Skin epidermis (tissue), 12 donors: ENCODE data around the gene MCAM.

ENCODE experiments used
- H3K27ac ChIP-seq, 21 experiments: fragments of 200-600 bp; sonication (generic) in 11 of 21; one replicate each; pipeline ENCODE4 v1.5.0; 2020; ENCODE audit warnings: mild to moderate bottlenecking in 3 of 21, inconsistent platforms in 2 of 21, moderate library complexity in 2 of 21
- H3K4me3 ChIP-seq, 7 experiments: fragments of 200-600 bp; sonication (generic) in 2 of 7; one replicate each; pipeline ENCODE4 v1.5.0; 2020; ENCODE audit warnings: inconsistent platforms in 2 of 7, mild to moderate bottlenecking in 2 of 7, moderate library complexity in 1 of 7

MCAM gene

GRCh38 chr11:119316729-119317591 is at the start of gene MCAM:
TSS of gene MCAM (minus strand) at chr11:119317130. CDS start at chr11:119317101, 29 bp downstream.
- Histone ChIP-seq H3K27ac (peak within 1 kb of the TSS; percentile 1 to 90 (median 69)), H3K4me3 (peak within 1 kb of the TSS; percentile 38 to 53 (median 46))

GRCh38 chr11:119365071-119365591 is 48.2 kb upstream of the MCAM start:
- no peak overlapping the region for H3K27ac ChIP-seq
- no peak overlapping the region for H3K4me3 ChIP-seq

- Histone ChIP-seq H3K27ac (peak overlapping the region in 13 of 21 experiments; percentile 4 to 76 (median 59)), H3K4me3 (peak overlapping the region; percentile 23 to 47 (median 34))
Observed at GRCh38 chr11:119363851-119364590, 47.1 kb upstream of the MCAM start.

GRCh38 chr11:119363081-119363850 is 46.3 kb upstream of the MCAM start:
- peak overlapping the region in 6 of 7 experiments; percentile 23 to 47 (median 34) for H3K4me3 ChIP-seq
- peak overlapping the region in 11 of 21 experiments; percentile 4 to 76 (median 59) for H3K27ac ChIP-seq

- Histone ChIP-seq H3K4me3 (peak overlapping the region in 3 of 7 experiments; percentile 10 to 44 (median 35)), H3K27ac (peak overlapping the region in 5 of 21 experiments; percentile 2 to 74 (median 59))
Observed at GRCh38 chr11:119362741-119363080, 45.8 kb upstream of the MCAM start.

GRCh38 chr11:119361941-119362725 is 45.2 kb upstream of the MCAM start:
- Histone ChIP-seq H3K27ac (peak overlapping the region in 8 of 21 experiments; percentile 7 to 62 (median 36)), H3K4me3 (peak overlapping the region in 1 of 7 experiments; percentile 7)

- Histone ChIP-seq H3K4me3 (peak overlapping the region in 1 of 7 experiments; percentile 7), H3K27ac (peak overlapping the region in 11 of 21 experiments; percentile 4 to 62 (median 32))
Observed at GRCh38 chr11:119361056-119361787, 44.3 kb upstream of the MCAM start.

- Histone ChIP-seq H3K4me3 (no peak overlapping the region), H3K27ac (peak overlapping the region in 2 of 21 experiments; percentile 26 to 62)
Observed at GRCh38 chr11:119359365-119360214, 42.7 kb upstream of the MCAM start.

- peak overlapping the region in 7 of 21 experiments; percentile 39 to 78 (median 68) for H3K27ac ChIP-seq
- peak overlapping the region in 6 of 7 experiments; percentile 22 to 49 (median 40) for H3K4me3 ChIP-seq
Observed at GRCh38 chr11:119357074-119357473, 40.1 kb upstream of the MCAM start.

GRCh38 chr11:119356349-119357031 is 39.6 kb upstream of the MCAM start:
- Histone ChIP-seq H3K4me3 (peak overlapping the region; percentile 22 to 49 (median 36)), H3K27ac (peak overlapping the region in 11 of 21 experiments; percentile 9 to 78 (median 66))

- Histone ChIP-seq H3K4me3 (no peak overlapping the region), H3K27ac (peak overlapping the region in 1 of 21 experiments; percentile 34)
Observed at GRCh38 chr11:119355091-119355843, 38.3 kb upstream of the MCAM start.

GRCh38 chr11:119352857-119353260 is 35.9 kb upstream of the MCAM start:
- H3K27ac ChIP-seq: no peak overlapping the region
- H3K4me3 ChIP-seq: no peak overlapping the region

GRCh38 chr11:119351232-119351631 is 34.3 kb upstream of the MCAM start:
- H3K27ac ChIP-seq: no peak overlapping the region
- no peak overlapping the region for H3K4me3 ChIP-seq

- H3K4me3 ChIP-seq: no peak overlapping the region
- no peak overlapping the region for H3K27ac ChIP-seq
Observed at GRCh38 chr11:119350302-119350701, 33.4 kb upstream of the MCAM start.

- H3K4me3 ChIP-seq: no peak overlapping the region
- peak overlapping the region in 16 of 21 experiments; percentile 2 to 74 (median 34) for H3K27ac ChIP-seq
Observed at GRCh38 chr11:119347940-119348605, 31.1 kb upstream of the MCAM start.
